ENCODE measurements around the gene WSCD1.

WSCD1 gene

DNA sequence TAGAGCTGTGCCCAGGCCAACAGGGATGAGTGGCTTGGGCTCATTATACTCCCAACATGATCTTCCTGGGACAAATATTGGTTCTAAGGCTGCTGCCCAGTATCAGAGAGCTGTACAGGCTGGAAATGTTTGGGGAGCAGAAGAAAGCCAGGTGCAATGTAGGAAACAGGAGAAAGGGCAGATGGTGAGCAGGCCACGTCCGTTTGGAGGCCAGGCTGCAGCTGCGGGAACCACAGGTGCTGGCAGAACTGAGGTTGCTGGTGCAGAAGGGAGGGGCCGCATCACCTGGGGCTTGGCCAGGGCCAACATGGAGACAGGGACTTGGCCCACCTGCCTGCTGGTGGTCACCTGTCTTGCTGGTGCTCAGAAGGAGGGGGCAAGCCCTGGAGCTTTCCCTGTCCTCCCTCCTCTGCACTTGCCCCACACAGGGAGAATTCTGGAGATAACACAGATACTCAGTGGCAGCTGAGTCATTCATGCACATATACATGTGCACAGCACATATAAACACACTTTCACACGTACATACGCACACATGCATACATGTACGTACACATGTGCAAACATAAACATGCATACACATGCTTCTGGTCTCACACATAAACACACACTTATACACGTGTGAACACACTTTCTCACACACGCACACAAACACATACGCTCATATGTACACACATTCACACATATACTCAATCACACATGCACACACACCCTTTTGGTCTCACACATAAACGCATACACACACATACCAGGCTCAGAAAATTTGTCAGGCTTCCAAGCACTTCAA is 67.7 kb downstream of the WSCD1 start:
- ChIA-PET POLR2A (no interaction called here), CTCF (no interaction called here)
- Histone ChIP-seq H3K36me3 (ENCODE audit: control insufficient read depth in 2 of 2, insufficient read depth in 1 of 2, low read length in 2 of 2) (no peaks in the 10 kb centered on the region), H3K4me1 (ENCODE audit: control insufficient read depth, insufficient read depth, low read length) (no peaks in the 10 kb centered on the region; the same call in 1 of the 2 replicates), H3K9me3 (ENCODE audit: control insufficient read depth, insufficient read depth, low read depth, low read length) (no peaks in the 10 kb centered on the region), H3K4me3 (ENCODE audit: low read depth, low read length) (no peak overlapping the region), H3K27ac (ENCODE audit: extremely low read depth, low read depth, low read length) (no peak overlapping the region)
- TF ChIP-seq WT1 (tag by site-specific recombination; IDR thresholded peaks at IDR 0.05): no peak
- no peak for TF ChIP-seq ZNF10 (tag by site-specific recombination; IDR thresholded peaks at IDR 0.05)
- TF ChIP-seq ZNF433 (tag by site-specific recombination; IDR thresholded peaks at IDR 0.05; ENCODE audit: low read depth): no peak

DNA sequence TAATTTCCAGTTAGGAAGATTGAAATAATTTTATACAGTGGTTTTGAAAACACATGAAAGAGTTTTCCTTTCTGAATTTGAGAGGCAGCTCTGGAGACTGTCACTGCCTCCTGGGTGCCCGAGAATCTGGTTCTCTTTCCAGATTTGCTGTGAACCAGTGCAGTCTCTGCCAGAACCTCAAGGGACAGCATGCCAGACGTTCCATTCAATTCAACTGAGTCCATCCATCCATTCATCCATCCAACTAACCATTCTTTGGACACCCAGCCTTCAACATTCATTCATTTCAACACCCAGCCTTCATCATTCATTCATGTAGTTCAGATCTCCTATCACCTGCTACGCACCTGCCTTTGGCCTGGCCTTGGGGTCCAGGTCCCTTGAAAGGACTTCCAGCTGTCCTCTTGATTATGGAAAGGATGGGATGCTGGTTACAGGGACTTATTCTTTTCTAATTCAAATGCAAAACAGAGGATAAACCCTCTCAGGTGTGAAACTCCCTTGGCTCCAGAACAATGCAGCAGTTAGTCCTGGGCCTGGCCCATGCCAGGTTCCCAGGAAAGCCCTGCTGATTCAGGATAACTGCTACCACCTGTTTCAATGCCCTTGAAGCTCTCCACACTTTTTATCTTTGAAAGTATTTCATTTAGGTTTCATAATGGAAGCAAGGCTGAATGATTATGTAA is 68.7 kb downstream of the WSCD1 start:
- CTCF ChIA-PET: no interaction called here
- TF ChIP-seq, protein P1, sequence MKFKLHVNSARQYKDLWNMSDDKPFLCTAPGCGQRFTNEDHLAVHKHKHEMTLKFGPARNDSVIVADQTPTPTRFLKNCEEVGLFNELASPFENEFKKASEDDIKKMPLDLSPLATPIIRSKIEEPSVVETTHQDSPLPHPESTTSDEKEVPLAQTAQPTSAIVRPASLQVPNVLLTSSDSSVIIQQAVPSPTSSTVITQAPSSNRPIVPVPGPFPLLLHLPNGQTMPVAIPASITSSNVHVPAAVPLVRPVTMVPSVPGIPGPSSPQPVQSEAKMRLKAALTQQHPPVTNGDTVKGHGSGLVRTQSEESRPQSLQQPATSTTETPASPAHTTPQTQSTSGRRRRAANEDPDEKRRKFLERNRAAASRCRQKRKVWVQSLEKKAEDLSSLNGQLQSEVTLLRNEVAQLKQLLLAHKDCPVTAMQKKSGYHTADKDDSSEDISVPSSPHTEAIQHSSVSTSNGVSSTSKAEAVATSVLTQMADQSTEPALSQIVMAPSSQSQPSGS (tag by site-specific recombination; IDR thresholded peaks at IDR 0.05; ENCODE audit: low read depth): no peak
- TF ChIP-seq SCRT2 (tag by site-specific recombination; IDR thresholded peaks at IDR 0.05) (peak; percentile 81; the same call in 1 of the 2 replicates), ZBTB8A (tag by site-specific recombination; IDR thresholded peaks at IDR 0.05) (0 out of 2 replicates have a peak, but pooled peaks have one; percentile 19), ZNF394 (tag by site-specific recombination; IDR thresholded peaks at IDR 0.05; ENCODE audit: borderline replicate concordance) (no peak), HOXD13 (CRISPR knock-in tag; IDR thresholded peaks at IDR 0.05; ENCODE audit: borderline replicate concordance) (no peak)
- no peak overlapping the region for H3K4me3 ChIP-seq (ENCODE audit: low read depth, low read length)

DNA sequence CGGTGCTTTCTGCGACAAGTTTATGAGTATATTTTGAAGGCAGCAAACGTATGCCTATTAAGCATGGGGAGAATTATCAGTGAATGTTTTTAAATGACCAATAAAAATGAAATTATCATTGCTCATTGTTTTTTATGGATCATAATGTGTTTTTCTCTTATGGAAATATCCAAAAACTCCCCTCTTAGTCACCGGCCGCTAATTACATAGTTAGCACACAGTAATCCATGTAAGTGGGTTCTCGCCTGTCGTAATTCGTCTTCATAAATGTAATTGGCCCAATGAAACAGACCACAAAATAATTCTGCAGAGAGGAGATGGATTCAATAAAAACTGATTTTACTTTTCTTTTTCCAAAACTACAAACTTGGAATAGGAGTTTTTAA is 69.3 kb downstream of the WSCD1 start:
- H3K4me1 ChIP-seq (ENCODE audit: control insufficient read depth, insufficient read depth, low read length): no peaks in the 10 kb centered on the region; the same call in 1 of the 2 replicates
- no peak overlapping the region for H3K27ac ChIP-seq (ENCODE audit: extremely low read depth, low read depth, low read length)
- ChIA-PET CTCF (no interaction called here), POLR2A (no interaction called here)
- H3K4me3 ChIP-seq (ENCODE audit: low read depth, low read length): no peak overlapping the region
- H3K36me3 ChIP-seq (ENCODE audit: control insufficient read depth in 2 of 2, insufficient read depth in 1 of 2, low read length in 2 of 2): no peaks in the 10 kb centered on the region
- no peaks in the 10 kb centered on the region for H3K9me3 ChIP-seq (ENCODE audit: control insufficient read depth, insufficient read depth, low read depth, low read length)
- no peak for TF ChIP-seq ZNF114 (tag by site-specific recombination; IDR thresholded peaks at IDR 0.05)
- TF ChIP-seq KLF7 (tag by site-specific recombination; IDR thresholded peaks at IDR 0.05; ENCODE audit: borderline replicate concordance): no peak
- TF ChIP-seq KLF9 (tag by site-specific recombination; IDR thresholded peaks at IDR 0.05; ENCODE audit: low read depth): no peak
- TF ChIP-seq, protein P2, sequence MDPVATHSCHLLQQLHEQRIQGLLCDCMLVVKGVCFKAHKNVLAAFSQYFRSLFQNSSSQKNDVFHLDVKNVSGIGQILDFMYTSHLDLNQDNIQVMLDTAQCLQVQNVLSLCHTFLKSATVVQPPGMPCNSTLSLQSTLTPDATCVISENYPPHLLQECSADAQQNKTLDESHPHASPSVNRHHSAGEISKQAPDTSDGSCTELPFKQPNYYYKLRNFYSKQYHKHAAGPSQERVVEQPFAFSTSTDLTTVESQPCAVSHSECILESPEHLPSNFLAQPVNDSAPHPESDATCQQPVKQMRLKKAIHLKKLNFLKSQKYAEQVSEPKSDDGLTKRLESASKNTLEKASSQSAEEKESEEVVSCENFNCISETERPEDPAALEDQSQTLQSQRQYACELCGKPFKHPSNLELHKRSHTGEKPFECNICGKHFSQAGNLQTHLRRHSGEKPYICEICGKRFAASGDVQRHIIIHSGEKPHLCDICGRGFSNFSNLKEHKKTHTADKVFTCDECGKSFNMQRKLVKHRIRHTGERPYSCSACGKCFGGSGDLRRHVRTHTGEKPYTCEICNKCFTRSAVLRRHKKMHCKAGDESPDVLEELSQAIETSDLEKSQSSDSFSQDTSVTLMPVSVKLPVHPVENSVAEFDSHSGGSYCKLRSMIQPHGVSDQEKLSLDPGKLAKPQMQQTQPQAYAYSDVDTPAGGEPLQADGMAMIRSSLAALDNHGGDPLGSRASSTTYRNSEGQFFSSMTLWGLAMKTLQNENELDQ (tag by site-specific recombination; IDR thresholded peaks at IDR 0.05; ENCODE audit: low read depth): no peak
- no peak for TF ChIP-seq ZNF350 (tag by site-specific recombination; IDR thresholded peaks at IDR 0.05)
- no peak for TF ChIP-seq GLIS2 (tag by site-specific recombination; IDR thresholded peaks at IDR 0.05)
- TF ChIP-seq SALL2 (tag by site-specific recombination; IDR thresholded peaks at IDR 0.05; ENCODE audit: borderline replicate concordance): no peak
- TF ChIP-seq, protein P3, sequence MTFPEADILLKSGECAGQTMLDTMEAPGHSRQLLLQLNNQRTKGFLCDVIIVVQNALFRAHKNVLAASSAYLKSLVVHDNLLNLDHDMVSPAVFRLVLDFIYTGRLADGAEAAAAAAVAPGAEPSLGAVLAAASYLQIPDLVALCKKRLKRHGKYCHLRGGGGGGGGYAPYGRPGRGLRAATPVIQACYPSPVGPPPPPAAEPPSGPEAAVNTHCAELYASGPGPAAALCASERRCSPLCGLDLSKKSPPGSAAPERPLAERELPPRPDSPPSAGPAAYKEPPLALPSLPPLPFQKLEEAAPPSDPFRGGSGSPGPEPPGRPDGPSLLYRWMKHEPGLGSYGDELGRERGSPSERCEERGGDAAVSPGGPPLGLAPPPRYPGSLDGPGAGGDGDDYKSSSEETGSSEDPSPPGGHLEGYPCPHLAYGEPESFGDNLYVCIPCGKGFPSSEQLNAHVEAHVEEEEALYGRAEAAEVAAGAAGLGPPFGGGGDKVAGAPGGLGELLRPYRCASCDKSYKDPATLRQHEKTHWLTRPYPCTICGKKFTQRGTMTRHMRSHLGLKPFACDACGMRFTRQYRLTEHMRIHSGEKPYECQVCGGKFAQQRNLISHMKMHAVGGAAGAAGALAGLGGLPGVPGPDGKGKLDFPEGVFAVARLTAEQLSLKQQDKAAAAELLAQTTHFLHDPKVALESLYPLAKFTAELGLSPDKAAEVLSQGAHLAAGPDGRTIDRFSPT (tag by site-specific recombination; IDR thresholded peaks at IDR 0.05): peak; percentile 69
- no peak for TF ChIP-seq ZNF549 (tag by site-specific recombination; IDR thresholded peaks at IDR 0.05)
- no peak for TF ChIP-seq ZNF354C (tag by site-specific recombination; IDR thresholded peaks at IDR 0.05; ENCODE audit: borderline replicate concordance, low read depth)
- no peak for TF ChIP-seq ZNF548 (tag by site-specific recombination; IDR thresholded peaks at IDR 0.05)
- no peak for TF ChIP-seq ZNF514 (tag by site-specific recombination; IDR thresholded peaks at IDR 0.05)
- TF ChIP-seq ZNF404 (tag by site-specific recombination; IDR thresholded peaks at IDR 0.05): no peak
- TF ChIP-seq, protein P4, sequence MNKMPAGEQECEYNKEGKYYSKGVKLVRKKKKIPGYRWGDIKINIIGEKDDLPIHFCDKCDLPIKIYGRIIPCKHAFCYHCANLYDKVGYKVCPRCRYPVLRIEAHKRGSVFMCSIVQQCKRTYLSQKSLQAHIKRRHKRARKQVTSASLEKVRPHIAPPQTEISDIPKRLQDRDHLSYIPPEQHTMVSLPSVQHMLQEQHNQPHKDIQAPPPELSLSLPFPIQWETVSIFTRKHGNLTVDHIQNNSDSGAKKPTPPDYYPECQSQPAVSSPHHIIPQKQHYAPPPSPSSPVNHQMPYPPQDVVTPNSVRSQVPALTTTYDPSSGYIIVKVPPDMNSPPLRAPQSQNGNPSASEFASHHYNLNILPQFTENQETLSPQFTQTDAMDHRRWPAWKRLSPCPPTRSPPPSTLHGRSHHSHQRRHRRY (tag by site-specific recombination; IDR thresholded peaks at IDR 0.05): no peak
- TF ChIP-seq ZNF132 (tag by site-specific recombination; IDR thresholded peaks at IDR 0.05; ENCODE audit: borderline replicate concordance): no peak
- TF ChIP-seq ZBTB7A (tag by site-specific recombination; IDR thresholded peaks at IDR 0.05; ENCODE audit: low read depth): no peak

More for the DNA sequence above, 68.7 kb downstream of the WSCD1 start:
- H3K36me3 ChIP-seq (ENCODE audit: control insufficient read depth in 2 of 2, insufficient read depth in 1 of 2, low read length in 2 of 2): no peaks in the 10 kb centered on the region
- POLR2A ChIA-PET: no interaction called here
- no peaks in the 10 kb centered on the region for H3K9me3 ChIP-seq (ENCODE audit: control insufficient read depth, insufficient read depth, low read depth, low read length)
- H3K4me1 ChIP-seq (ENCODE audit: control insufficient read depth, insufficient read depth, low read length): no peaks in the 10 kb centered on the region; the same call in 1 of the 2 replicates
- H3K27ac ChIP-seq (ENCODE audit: extremely low read depth, low read depth, low read length): no peak overlapping the region

Data from HEK293 (cell line).